HepG2 (cell line): ENCODE data around the gene ARPC5. TPM values are rescaled to one million over a fixed set of nuclear protein-coding genes. Genes with fewer than 3 reads are reported as not detected.

ENCODE experiments used
- FOSL2 ChIP-seq: sonication (generic); formaldehyde crosslinking; IDR thresholded peaks from 2 replicates; pipeline ENCODE4 v1.4.0; 2020; ENCODE audit warnings: missing genetic modification reagents
- KMT2A ChIP-seq: sonication (generic); formaldehyde crosslinking; IDR thresholded peaks from 2 replicates; pipeline ENCODE4 v1.4.0; 2020; ENCODE audit warnings: missing genetic modification reagents
- PAF1 ChIP-seq: IDR thresholded peaks from 2 replicates; pipeline ENCODE4 v1.6.1; 2016; ENCODE audit warnings: missing genetic modification reagents, missing compliant biosample characterization
- PRDM10 ChIP-seq: sonication (generic); formaldehyde crosslinking; IDR thresholded peaks from 2 replicates; pipeline ENCODE4 v1.4.0; 2020; ENCODE audit warnings: low read depth, missing genetic modification reagents
- SAFB2 ChIP-seq: sonication (generic); formaldehyde crosslinking; IDR thresholded peaks from 2 replicates; pipeline ENCODE4 v1.5.1; 2020; ENCODE audit warnings: missing genetic modification reagents, low read depth, mild to moderate bottlenecking, borderline replicate concordance
- ZBTB26 ChIP-seq: IDR thresholded peaks from 2 replicates; pipeline ENCODE4 v1.6.1; 2016; ENCODE audit warnings: missing compliant biosample characterization, missing genetic modification reagents, borderline replicate concordance
- ZGPAT ChIP-seq: IDR thresholded peaks from 2 replicates; pipeline ENCODE4 v1.6.1; 2016; ENCODE audit warnings: mild to moderate bottlenecking
- ZIK1 ChIP-seq: sonication (generic); formaldehyde crosslinking; IDR thresholded peaks from 2 replicates; pipeline ENCODE4 v1.5.0; 2020; ENCODE audit warnings: mild to moderate bottlenecking, low read depth, missing genetic modification reagents, borderline replicate concordance
- ZNF138 ChIP-seq: sonication (generic); formaldehyde crosslinking; IDR thresholded peaks from 2 replicates; pipeline ENCODE4 v1.5.0; 2020; ENCODE audit warnings: mild to moderate bottlenecking, low read depth, missing genetic modification reagents
- ZNF142 ChIP-seq: sonication (generic); formaldehyde crosslinking; IDR thresholded peaks from 2 replicates; pipeline ENCODE4 v1.4.0; 2020; ENCODE audit warnings: missing genetic modification reagents
- ZNF17 ChIP-seq: sonication (generic); formaldehyde crosslinking; IDR thresholded peaks from 2 replicates; pipeline ENCODE4 v1.5.0; 2020; ENCODE audit warnings: mild to moderate bottlenecking, missing genetic modification reagents
- ZNF235 ChIP-seq: sonication (generic); formaldehyde crosslinking; IDR thresholded peaks from 2 replicates; pipeline ENCODE4 v1.8.1; 2023; ENCODE audit warnings: mild to moderate bottlenecking, missing genetic modification reagents, borderline replicate concordance
- polyA plus RNA-seq, 8 experiments: library from polyadenylated mRNA; depleted of rRNA in 3 of 8; stranded (reverse) in 7 of 8; unstranded in 1 of 8; fragments of >200 nt; fragmentation: Illumina TruSeq in 4 of 8; extraction: Trizol in 4 of 8; gene quantifications; 2 replicates each; pipeline versions ENCODE4 v1.2.1 to v1.2.3, GENCODE V29; 2011 to 2016; ENCODE audit warnings: low read depth in 4 of 8, missing spikeins in 1 of 8, mixed read lengths in 1 of 8; ENCODE audit not compliant: insufficient read depth in 1 of 8
- total RNA-seq, 5 experiments: library from RNA; depleted of rRNA; stranded (reverse); fragments of >200 nt; fragmentation: Illumina TruSeq; extraction: Trizol; gene quantifications; 2 replicates each; pipeline ENCODE4 v1.2.3, GENCODE V29; 2016; ENCODE audit warnings: low read depth in 1 of 5

The ARPC5 gene
- total and polyA plus RNA-seq, 2 of the 13 experiments (the other 11 are each of a cell fraction or from before 2014, with no cell fraction given): 48.4 to 106 TPM

- TF ChIP-seq ZNF142 (CRISPR knock-in tag) (peak; percentile 52; the same call in 1 of the 2 replicates), ZNF138 (CRISPR knock-in tag) (no peak), PRDM10 (CRISPR knock-in tag) (peak; percentile 43; the same call in 1 of the 2 replicates), ZNF17 (no peak), SAFB2 (CRISPR knock-in tag) (no peak), FOSL2 (CRISPR knock-in tag) (0 out of 2 replicates have a peak, but pooled peaks have one; percentile 37), PAF1 (CRISPR knock-in tag) (no peak), ZIK1 (peak; percentile 61; the same call in 1 of the 2 replicates), ZGPAT (CRISPR knock-in tag) (peak; percentile 51), ZNF235 (CRISPR knock-in tag) (peak; percentile 88; the same call in 1 of the 2 replicates), ZBTB26 (CRISPR knock-in tag) (no peak; the same call in 1 of the 2 replicates), KMT2A (CRISPR knock-in tag) (peak; percentile 51; the same call in 1 of the 2 replicates)
These were observed at the start of gene ARPC5 (continued) for GRCh38 chr1:183635606-183636333.
